ENCODE results near the gene PTH2.

GRCh38 chr19:49436381-49437017 lies 13.3 kb upstream of the PTH2 start:
- TF ChIP-seq POLR2A (IDR thresholded peaks at IDR 0.05) (no peak), CTCF (IDR thresholded peaks at IDR 0.05) (no peak)
